ENCODE measurements around the gene TOPBP1. TPM values are rescaled to one million over a fixed set of nuclear protein-coding genes. Genes with fewer than 3 reads are reported as not detected.

TOPBP1 gene
- total RNA-seq, 1 experiment from 2014 or later: 51.5 TPM

DNA sequence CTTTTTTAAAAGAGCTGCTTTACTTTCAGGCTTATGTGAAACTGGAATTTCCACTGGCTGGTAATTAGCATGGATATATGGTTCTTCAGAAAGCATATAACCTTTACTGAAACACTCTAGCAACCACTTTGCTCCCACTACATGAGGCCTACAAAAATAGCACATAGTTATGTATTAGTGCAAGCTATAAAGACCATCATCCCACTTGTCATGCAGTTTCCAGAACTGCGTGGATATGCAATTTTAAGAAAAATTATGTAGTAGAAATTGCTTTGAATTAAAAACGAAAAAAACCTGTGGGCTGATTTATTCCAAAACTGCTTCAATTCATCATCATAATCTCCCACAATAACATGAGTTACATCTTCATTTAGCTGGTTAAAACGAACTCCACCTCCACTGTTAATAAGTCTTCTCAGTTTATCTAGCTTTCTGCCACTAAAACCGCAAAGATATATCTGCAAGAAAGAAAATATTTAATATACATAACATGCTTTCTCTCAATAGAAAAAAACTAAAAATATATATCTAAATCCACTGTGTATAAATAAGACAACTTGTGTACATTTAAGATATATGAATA is 12.2 kb downstream of the TOPBP1 start:
- H2AK5ac ChIP-seq (ENCODE audit: insufficient read length, low read length): no peak overlapping the region
- Mint-ChIP-seq H3K36me3 (ENCODE audit: insufficient read depth in 1 of 3, low read depth in 3 of 3) (peaks cover 5 to 64% (median 59%) of the 10 kb centered on the region in 3 experiments; a peak in 5 of 7 replicates), H3K4me3 (no peak overlapping the region), H3K4me1 (no peaks in the 10 kb centered on the region), H3K27ac (no peak overlapping the region), H3K9me3 (no peaks in the 10 kb centered on the region), H3K27me3 (ENCODE audit: low read depth) (no peaks in the 10 kb centered on the region)
- no peak overlapping the region for H3T11ph ChIP-seq (ENCODE audit: low read length)
- H3K4me1 ChIP-seq (ENCODE audit: insufficient read depth, low read length): no peaks in the 10 kb centered on the region
- no peak overlapping the region for H3K23ac ChIP-seq (ENCODE audit: insufficient read length, low read depth, low read length)
- H2BK20ac ChIP-seq (ENCODE audit: low read depth, low read length, poor library complexity, severe bottlenecking): no peak overlapping the region
- H3K56ac ChIP-seq (ENCODE audit: insufficient read length, low read depth, low read length): no peak overlapping the region
- no peak overlapping the region for H2BK12ac ChIP-seq (ENCODE audit: insufficient read length, low read depth, low read length)
- H3K18ac ChIP-seq (ENCODE audit: insufficient read length, low read depth, low read length): no peak overlapping the region
- H3K79me1 ChIP-seq (ENCODE audit: insufficient read depth, low read depth, low read length, poor library complexity, severe bottlenecking): no peaks in the 10 kb centered on the region
- H2BK5ac ChIP-seq (ENCODE audit: insufficient read length, low read length): no peak overlapping the region
- no peak overlapping the region for H3K4me2 ChIP-seq (ENCODE audit: insufficient read depth, insufficient read length, low read length)
- no peaks in the 10 kb centered on the region for H3K23me2 ChIP-seq (ENCODE audit: insufficient read length, low read depth, low read length, poor library complexity, severe bottlenecking)
- H4K5ac ChIP-seq (ENCODE audit: insufficient read length, low read depth, low read length): no peak overlapping the region
- no peaks in the 10 kb centered on the region for H3K79me2 ChIP-seq (ENCODE audit: insufficient read depth, low read length)
- no peak overlapping the region for H2AFZ ChIP-seq (ENCODE audit: low read length)
- no peak overlapping the region for H3K27ac ChIP-seq (ENCODE audit: insufficient read length, low read depth, low read length)
- no peaks in the 10 kb centered on the region for H4K20me1 ChIP-seq (ENCODE audit: control insufficient read depth, insufficient read depth, insufficient read length)
- no peaks in the 10 kb centered on the region for H3K27me3 ChIP-seq (ENCODE audit: insufficient read depth, low read length)
- no peak overlapping the region for H3K4ac ChIP-seq (ENCODE audit: low read depth, low read length)
- H3K9ac ChIP-seq (ENCODE audit: extremely low read depth, insufficient read length, low read length): no peak overlapping the region
- H3K14ac ChIP-seq (ENCODE audit: insufficient read depth, low read length): no peak overlapping the region
- WGBS (ENCODE audit: extremely low coverage, insufficient read length, low lambda C conversion rate): no CpG with 5 or more reads among the region's 4 CpGs
- TF ChIP-seq, protein P1, sequence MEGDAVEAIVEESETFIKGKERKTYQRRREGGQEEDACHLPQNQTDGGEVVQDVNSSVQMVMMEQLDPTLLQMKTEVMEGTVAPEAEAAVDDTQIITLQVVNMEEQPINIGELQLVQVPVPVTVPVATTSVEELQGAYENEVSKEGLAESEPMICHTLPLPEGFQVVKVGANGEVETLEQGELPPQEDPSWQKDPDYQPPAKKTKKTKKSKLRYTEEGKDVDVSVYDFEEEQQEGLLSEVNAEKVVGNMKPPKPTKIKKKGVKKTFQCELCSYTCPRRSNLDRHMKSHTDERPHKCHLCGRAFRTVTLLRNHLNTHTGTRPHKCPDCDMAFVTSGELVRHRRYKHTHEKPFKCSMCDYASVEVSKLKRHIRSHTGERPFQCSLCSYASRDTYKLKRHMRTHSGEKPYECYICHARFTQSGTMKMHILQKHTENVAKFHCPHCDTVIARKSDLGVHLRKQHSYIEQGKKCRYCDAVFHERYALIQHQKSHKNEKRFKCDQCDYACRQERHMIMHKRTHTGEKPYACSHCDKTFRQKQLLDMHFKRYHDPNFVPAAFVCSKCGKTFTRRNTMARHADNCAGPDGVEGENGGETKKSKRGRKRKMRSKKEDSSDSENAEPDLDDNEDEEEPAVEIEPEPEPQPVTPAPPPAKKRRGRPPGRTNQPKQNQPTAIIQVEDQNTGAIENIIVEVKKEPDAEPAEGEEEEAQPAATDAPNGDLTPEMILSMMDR (conservative IDR thresholded peaks at IDR 0.05): no peak
- no peak overlapping the region for H2BK15ac ChIP-seq (ENCODE audit: low read depth, low read length)
- H2BK120ac ChIP-seq (ENCODE audit: low read depth, low read length, poor library complexity, severe bottlenecking): no peak overlapping the region
- DNase-seq: no peak
- no peaks in the 10 kb centered on the region for H3K9me3 ChIP-seq (ENCODE audit: control insufficient read depth, low read depth, low read length)
- no peak overlapping the region for H4K91ac ChIP-seq (ENCODE audit: insufficient read length, low read depth, low read length)
- H4K8ac ChIP-seq (replicated peaks; ENCODE audit: insufficient read length, low read depth, low read length): no peak overlapping the region

All from H9 (cell line).